Activated CD8-positive, alpha-beta T cell treated with anti-CD3 and anti-CD28 coated beads for 36 hours (primary cell): ENCODE measurements around the gene F2. TPM values are rescaled to one million over a fixed set of nuclear protein-coding genes. Genes with fewer than 3 reads are reported as not detected.

ENCODE experiments used
- ATAC-seq: fragments of 200-7000 bp; cut with Tn5 transposase; one replicate; pipeline ENCODE4 v1.10.0; 2021; ENCODE audit warnings: mild to moderate bottlenecking, moderate library complexity
- CTCF ChIA-PET: fragments of 350-600 bp; sonication (Branson Sonifier 250); formaldehyde crosslinking; loops from one replicate; lab custom pipeline; 2021; ENCODE audit warnings: antibody characterized with exemption; lab: Charles Lee
- POLR2A ChIA-PET: fragments of 350-600 bp; sonication (Branson Sonifier 250); formaldehyde crosslinking; loops from one replicate; lab custom pipeline; 2021; ENCODE audit warnings: antibody characterized with exemption; lab: Charles Lee
- DNase-seq: peaks from one replicate; pipeline ENCODE4 v3.0.0-alpha.2; 2020
- H3K27ac Mint-ChIP-seq: one replicate; pipeline ENCODE4 v1.8.0; 2021; ENCODE audit warnings: mild to moderate bottlenecking, mixed read lengths
- H3K27me3 Mint-ChIP-seq: one replicate; pipeline ENCODE4 v1.8.0; 2021; ENCODE audit warnings: mixed read lengths
- H3K36me3 Mint-ChIP-seq: one replicate; pipeline ENCODE4 v1.8.0; 2021; ENCODE audit warnings: low read depth, mixed read lengths
- H3K4me1 Mint-ChIP-seq: one replicate; pipeline ENCODE4 v1.8.0; 2021; ENCODE audit warnings: low read depth, mixed read lengths
- H3K4me3 Mint-ChIP-seq: one replicate; pipeline ENCODE4 v1.8.0; 2021; ENCODE audit warnings: mild to moderate bottlenecking, moderate library complexity, mixed read lengths
- H3K9me3 Mint-ChIP-seq: one replicate; pipeline ENCODE4 v1.8.0; 2021; ENCODE audit warnings: mixed read lengths
- intact Hi-C: fragments of 100-400 bp; cut with micrococcal nuclease; formaldehyde crosslinking; loops from one replicate; pipeline ENCODE4 v1.10.0; 2022
- total RNA-seq, 2 experiments: library from RNA; stranded (reverse); gene quantifications; one replicate each; pipeline ENCODE4 v1.2.3, GENCODE V29; 2021
- TF ChIP-seq, protein P1 (sequence below): fragments of 200-600 bp; IDR thresholded peaks from one replicate; pipeline ENCODE4 v1.8.0; 2022; ENCODE audit warnings: antibody characterized with exemption, mild to moderate bottlenecking

F2 gene
- total RNA-seq, 2 experiments from 2014 or later, result not detected

- no peaks in the 10 kb centered on the region for H3K9me3 Mint-ChIP-seq
- CTCF ChIA-PET, result interaction anchor here (0.7 kb wide), 1 partner anchor 17 kb away, joined by 4 read pairs; no protein-coding TSS in a partner anchor
- H3K27me3 Mint-ChIP-seq, result no peaks in the 10 kb centered on the region
- no peak for DNase-seq
- POLR2A ChIA-PET, result no interaction called here
- H3K36me3 Mint-ChIP-seq, result peaks cover 16% of the 10 kb centered on the region
- ATAC-seq, result no peak
- peaks cover 49% of the 10 kb centered on the region for H3K4me1 Mint-ChIP-seq
- H3K4me3 Mint-ChIP-seq, result no peak overlapping the region
- H3K27ac Mint-ChIP-seq, result peak overlapping the region; percentile 12
- TF ChIP-seq, protein P1, sequence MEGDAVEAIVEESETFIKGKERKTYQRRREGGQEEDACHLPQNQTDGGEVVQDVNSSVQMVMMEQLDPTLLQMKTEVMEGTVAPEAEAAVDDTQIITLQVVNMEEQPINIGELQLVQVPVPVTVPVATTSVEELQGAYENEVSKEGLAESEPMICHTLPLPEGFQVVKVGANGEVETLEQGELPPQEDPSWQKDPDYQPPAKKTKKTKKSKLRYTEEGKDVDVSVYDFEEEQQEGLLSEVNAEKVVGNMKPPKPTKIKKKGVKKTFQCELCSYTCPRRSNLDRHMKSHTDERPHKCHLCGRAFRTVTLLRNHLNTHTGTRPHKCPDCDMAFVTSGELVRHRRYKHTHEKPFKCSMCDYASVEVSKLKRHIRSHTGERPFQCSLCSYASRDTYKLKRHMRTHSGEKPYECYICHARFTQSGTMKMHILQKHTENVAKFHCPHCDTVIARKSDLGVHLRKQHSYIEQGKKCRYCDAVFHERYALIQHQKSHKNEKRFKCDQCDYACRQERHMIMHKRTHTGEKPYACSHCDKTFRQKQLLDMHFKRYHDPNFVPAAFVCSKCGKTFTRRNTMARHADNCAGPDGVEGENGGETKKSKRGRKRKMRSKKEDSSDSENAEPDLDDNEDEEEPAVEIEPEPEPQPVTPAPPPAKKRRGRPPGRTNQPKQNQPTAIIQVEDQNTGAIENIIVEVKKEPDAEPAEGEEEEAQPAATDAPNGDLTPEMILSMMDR, result no peak
- intact Hi-C loops, result no loop called here
These were observed 42.4 kb upstream of the F2 start for GRCh38 chr11:46676436-46677158.

- peak overlapping the region; percentile 12 for H3K27ac Mint-ChIP-seq
- H3K36me3 Mint-ChIP-seq, result peaks cover 16% of the 10 kb centered on the region
- CTCF ChIA-PET, result no interaction called here
- POLR2A ChIA-PET, result interaction anchor here (1.2 kb wide), 1 partner anchor 8 kb away, joined by 3 read pairs; no protein-coding TSS in a partner anchor
- H3K4me1 Mint-ChIP-seq, result peaks cover 43% of the 10 kb centered on the region
- no peak overlapping the region for H3K4me3 Mint-ChIP-seq
- ATAC-seq, result no peak
- intact Hi-C loops, result no loop called here
- no peaks in the 10 kb centered on the region for H3K27me3 Mint-ChIP-seq
- no peak for DNase-seq
- TF ChIP-seq, protein P1, result no peak
- no peaks in the 10 kb centered on the region for H3K9me3 Mint-ChIP-seq
These were observed 41.8 kb upstream of the F2 start for GRCh38 chr11:46677169-46677568.

DNA sequence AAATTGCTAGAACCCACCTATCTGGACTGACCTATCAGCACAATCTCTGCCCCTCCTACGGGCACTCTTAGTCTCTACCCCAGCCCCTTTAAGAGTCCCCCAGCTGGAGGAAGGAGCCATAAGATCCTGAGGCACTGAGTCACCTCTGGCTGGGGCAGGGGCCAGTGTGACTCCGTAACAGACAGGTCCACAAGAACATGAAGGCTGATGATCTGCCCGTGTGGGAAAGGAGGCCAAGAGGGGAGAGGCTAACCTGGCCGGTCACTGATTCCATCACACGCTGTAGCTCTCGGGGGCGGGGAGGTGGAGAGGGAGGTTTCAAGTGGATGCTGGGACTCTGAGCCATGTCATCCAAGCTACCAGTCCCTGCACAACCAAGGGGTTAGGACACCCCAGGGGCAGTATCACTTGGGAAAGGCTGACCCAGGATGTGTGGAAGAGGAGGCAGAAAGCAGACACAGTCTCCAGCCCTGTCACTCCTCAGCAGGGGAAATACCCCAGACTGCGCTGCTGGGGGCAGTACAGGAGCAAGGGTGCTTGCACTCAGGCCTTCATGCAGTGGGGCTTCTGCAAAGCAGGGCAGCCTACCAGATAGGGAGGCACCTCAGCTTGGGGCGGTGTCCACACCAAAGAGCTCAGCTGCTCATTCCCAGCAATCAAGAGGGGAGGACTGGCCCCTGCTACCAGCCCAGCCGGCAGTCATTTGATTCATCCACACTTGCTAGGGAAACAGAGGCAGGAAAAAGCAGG lies 40.8 kb upstream of the F2 start:
- DNase-seq (no peak), ATAC-seq (peak; percentile 29)
- Mint-ChIP-seq H3K4me3 (no peak overlapping the region), H3K36me3 (peaks cover 8% of the 10 kb centered on the region), H3K27me3 (no peaks in the 10 kb centered on the region), H3K9me3 (no peaks in the 10 kb centered on the region), H3K27ac (no peak overlapping the region), H3K4me1 (peaks cover 34% of the 10 kb centered on the region)
- TF ChIP-seq, protein P1, result no peak
- CTCF ChIA-PET, result no interaction called here
- POLR2A ChIA-PET, result interaction anchor here (1.2 to 1.7 kb wide), 2 partner anchors 9 to 16 kb away, joined by 3 to 4 read pairs; no protein-coding TSS in a partner anchor
- intact Hi-C loops, result no loop called here

DNA sequence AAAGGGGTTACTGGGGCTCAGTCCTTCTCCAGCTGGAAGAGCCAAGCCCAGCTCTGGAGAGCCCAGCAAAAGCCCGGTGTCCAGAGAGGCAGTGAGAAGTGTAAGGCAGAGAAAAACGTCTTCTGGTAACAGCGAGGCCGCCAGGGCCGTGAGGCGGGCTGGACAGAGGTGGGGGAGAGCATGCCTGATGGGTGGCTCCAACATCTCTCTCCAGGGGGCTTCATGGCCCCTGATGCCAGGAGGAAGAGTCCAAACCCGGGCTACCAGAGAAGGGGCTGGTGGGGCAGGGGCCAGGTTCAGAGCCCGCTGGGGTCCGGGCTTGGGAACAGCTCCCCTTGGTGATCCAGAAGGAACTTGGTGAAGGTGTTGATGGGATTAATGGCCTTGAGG lies 40.3 kb upstream of the F2 start:
- intact Hi-C loops, result no loop called here
- POLR2A ChIA-PET, result interaction anchor here (1.7 kb wide), 1 partner anchor 15 kb away, joined by 4 read pairs; no protein-coding TSS in a partner anchor
- Mint-ChIP-seq H3K27ac (no peak overlapping the region), H3K9me3 (no peaks in the 10 kb centered on the region), H3K36me3 (peaks cover 8% of the 10 kb centered on the region), H3K4me3 (no peak overlapping the region), H3K4me1 (peaks cover 31% of the 10 kb centered on the region), H3K27me3 (no peaks in the 10 kb centered on the region)
- DNase-seq, result no peak
- no peak for ATAC-seq
- TF ChIP-seq, protein P1, result no peak
- CTCF ChIA-PET, result no interaction called here
